ENCODE data around the gene CXCR3. TPM values are rescaled to one million over a fixed set of nuclear protein-coding genes. Genes with fewer than 3 reads are reported as not detected.

Gene CXCR3
- total and polyA plus RNA-seq, 2 of the 13 experiments (the other 11 are each of a cell fraction or from before 2014, with no cell fraction given): 0.18 TPM; not detected in 1

- no CpG with 5 or more reads among the region's 6 CpGs for WGBS (ENCODE audit: low lambda C conversion rate)
- intact Hi-C loops (cut with micrococcal nuclease; ENCODE audit: unreplicated experiment) (no loop called here), in situ Hi-C loops (cut with HindIII; ENCODE audit: extremely low pct_ligation_motif_present, low pct_unique_long_range_greater_than_20kb) (no loop called here)
- Histone ChIP-seq H3K4me3 (replicated peaks in 1 of 3; ENCODE audit: insufficient read depth in 1 of 3, low read depth in 2 of 3, low read length in 3 of 3) (no peak overlapping the region), H3K79me2 (ENCODE audit: insufficient read depth, low read length) (no peaks in the 10 kb centered on the region), H3K4me1 (ENCODE audit: insufficient read depth, low read length) (peaks cover 70% of the 10 kb centered on the region), H3K9me3 (ENCODE audit: low read length) (no peaks in the 10 kb centered on the region), H3K27ac (ENCODE audit: extremely low read length, insufficient read depth, low read length) (no peak overlapping the region), H3K27me3 (ENCODE audit: control insufficient read depth in 1 of 2, insufficient read depth in 2 of 2, low read length in 2 of 2) (no peaks in the 10 kb centered on the region), H3K4me2 (ENCODE audit: low read depth, low read length) (no peak overlapping the region), H4K20me1 (ENCODE audit: insufficient read depth, low read length) (no peaks in the 10 kb centered on the region), H3K9ac (ENCODE audit: insufficient read depth, low read depth, low read length) (no peak overlapping the region), H2AFZ (ENCODE audit: low read length) (no peak overlapping the region), H3K36me3 (replicated peaks in 1 of 2; ENCODE audit: control insufficient read depth in 1 of 2, insufficient read depth in 2 of 2, low read length in 2 of 2) (no peaks in the 10 kb centered on the region)
- no peak for DNase-seq (ENCODE audit: low spot score)
- BruUV-seq (replicated peaks): no TSS peak
- POLR2A ChIA-PET: no interaction called here
- CTCF ChIA-PET (ENCODE audit: low intra/inter-chr PET ratio, low total read pairs): no interaction called here
- no peak for FAIRE-seq
- no peak for TF ChIP-seq SMAD9 (CRISPR knock-in tag; IDR thresholded peaks at IDR 0.05)
- TF ChIP-seq ZNF430 (CRISPR knock-in tag; IDR thresholded peaks at IDR 0.05): no peak
- no peak for TF ChIP-seq SYNCRIP (IDR thresholded peaks at IDR 0.05; ENCODE audit: insufficient read depth, low read depth, low read length)
- TF ChIP-seq TRIM24 (CRISPR knock-in tag; IDR thresholded peaks at IDR 0.05): no peak
- TF ChIP-seq ZNF580 (CRISPR knock-in tag; IDR thresholded peaks at IDR 0.05; ENCODE audit: borderline replicate concordance, low read depth): no peak
- TF ChIP-seq SALL1 (CRISPR knock-in tag; IDR thresholded peaks at IDR 0.05): no peak
- no peak for TF ChIP-seq SOX5 (CRISPR knock-in tag; IDR thresholded peaks at IDR 0.05; ENCODE audit: borderline replicate concordance)
- no peak for TF ChIP-seq EHMT2 (IDR thresholded peaks at IDR 0.05; ENCODE audit: borderline replicate concordance, low read depth, low read length)
- no peak for TF ChIP-seq ZNF564 (CRISPR knock-in tag; IDR thresholded peaks at IDR 0.05)
- TF ChIP-seq BCLAF1 (IDR thresholded peaks at IDR 0.05): no peak
- no peak for TF ChIP-seq MZF1 (CRISPR knock-in tag; IDR thresholded peaks at IDR 0.05; ENCODE audit: borderline replicate concordance)
- no peak for TF ChIP-seq KLF15 (CRISPR knock-in tag; IDR thresholded peaks at IDR 0.05; ENCODE audit: borderline replicate concordance)
- TF ChIP-seq TAF15 (IDR thresholded peaks at IDR 0.05; ENCODE audit: low read depth, low read length, poor library complexity, severe bottlenecking): no peak
- no peak for TF ChIP-seq ZHX1 (CRISPR knock-in tag; IDR thresholded peaks at IDR 0.05; ENCODE audit: low read depth)
- ATAC-seq: no peak
These were observed 8.3 kb upstream of the CXCR3 start for GRCh38 chrX:71626576-71626975.

Data from HepG2 (cell line).